ENCODE data around the gene RPUSD4.

The RPUSD4 gene

DNA sequence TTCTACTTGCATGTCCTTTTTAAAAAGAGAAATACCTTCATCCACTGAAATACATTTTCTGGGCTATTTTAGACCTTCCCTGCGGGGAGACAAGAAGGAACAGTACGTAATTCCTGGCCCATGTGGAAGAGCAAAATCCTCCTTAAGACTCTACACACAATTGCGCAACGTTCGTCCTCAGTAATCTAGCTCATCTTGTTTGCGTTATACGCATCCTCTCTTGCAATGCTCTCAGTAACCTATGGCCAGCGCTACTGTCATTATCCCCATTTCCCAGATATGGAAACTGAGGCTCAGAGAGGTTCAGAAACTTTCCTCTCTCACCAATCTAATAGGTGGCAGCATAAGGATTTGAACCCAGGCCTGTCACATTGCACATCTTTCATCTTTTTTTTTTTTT is 54.6 kb downstream of the RPUSD4 start:
- no peak for DNase-seq (ENCODE audit: low read depth)

- DNase-seq (ENCODE audit: low read depth): no peak
Measured at GRCh38 chr11:126155402-126156187, 55.9 kb downstream of the RPUSD4 start.

GRCh38 chr11:126154691-126155090 is 56.8 kb downstream of the RPUSD4 start:
- DNase-seq (ENCODE audit: low read depth): no peak

GRCh38 chr11:126153972-126154371 is 57.5 kb downstream of the RPUSD4 start:
- DNase-seq (ENCODE audit: low read depth): no peak

DNA sequence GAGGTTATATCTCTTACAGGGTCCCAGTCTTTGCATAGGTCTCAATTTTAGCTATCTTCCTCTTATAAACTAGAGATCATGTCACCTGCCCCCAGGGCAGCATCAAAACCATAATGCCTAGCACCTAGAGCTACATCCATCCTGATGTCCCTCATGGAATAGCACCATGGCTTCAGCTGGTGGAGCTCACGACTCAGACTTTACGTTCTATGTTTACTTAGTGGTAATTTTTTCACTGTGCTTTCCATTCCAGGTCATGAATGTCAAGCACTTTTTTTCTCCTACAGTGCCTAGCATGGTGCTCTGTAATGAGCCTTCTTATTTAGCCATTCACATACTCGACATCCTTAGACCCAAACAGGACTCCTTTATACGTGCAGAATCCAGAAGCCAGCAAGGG is 58.4 kb downstream of the RPUSD4 start:
- DNase-seq (ENCODE audit: low read depth): no peak

- DNase-seq (ENCODE audit: low read depth): no peak
Measured at GRCh38 chr11:126152586-126152985, 58.9 kb downstream of the RPUSD4 start.

DNA sequence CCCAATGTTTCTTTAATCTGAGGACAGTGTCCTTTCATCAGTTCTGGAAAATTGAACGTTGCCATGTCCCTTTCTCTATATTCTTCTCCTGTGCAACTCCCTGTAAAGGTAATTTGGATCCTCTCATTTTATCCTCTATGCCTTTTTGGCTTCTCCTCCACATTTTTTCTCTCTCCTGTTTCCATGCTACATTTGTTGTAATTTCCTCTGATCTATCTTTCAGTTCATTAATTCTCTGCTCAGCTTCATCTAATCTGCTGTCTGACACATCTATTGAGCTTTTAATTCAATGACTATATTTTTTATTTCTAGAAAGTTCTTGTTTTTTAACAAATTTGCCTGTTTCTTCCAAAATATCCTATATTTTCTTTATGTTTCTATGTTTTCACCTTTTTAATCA is 59.3 kb downstream of the RPUSD4 start:
- DNase-seq (ENCODE audit: low read depth): no peak
